Measurements from ENCODE around the gene ACE.
A peak's percentile ranks its signal among the peaks of the same experiment; 100 is the strongest.
"Not testable (repeated sequence)": the region's sequence is repeated elsewhere in the genome, so short reads cannot be mapped to it uniquely, and the experiment has no call there.

ACE gene

DNA sequence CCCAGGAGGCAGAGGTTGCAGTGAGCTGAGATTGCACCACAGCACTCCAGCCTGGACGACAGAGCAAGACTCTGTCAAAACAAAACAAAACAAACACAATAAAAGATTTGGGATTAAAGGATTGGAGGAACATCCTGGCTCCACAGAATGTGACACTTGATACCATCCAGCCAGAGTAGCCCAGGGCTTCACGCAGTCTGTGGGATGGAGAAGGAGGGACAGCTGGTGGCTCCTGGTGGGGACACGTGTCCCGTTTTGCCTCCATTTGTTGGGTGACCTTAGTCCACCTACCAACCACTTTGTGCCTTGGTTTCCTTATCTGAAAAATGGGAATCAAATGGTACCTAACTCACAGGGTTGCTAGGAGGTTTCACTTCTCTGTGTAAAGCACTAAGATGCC lies 18.4 kb upstream of the ACE start:
- H3K4me3 ChIP-seq (replicated peaks; ENCODE audit: low read depth, low read length) = no peak overlapping the region
- no peak for DNase-seq (ENCODE audit: low read depth)
- TF ChIP-seq, protein P1, sequence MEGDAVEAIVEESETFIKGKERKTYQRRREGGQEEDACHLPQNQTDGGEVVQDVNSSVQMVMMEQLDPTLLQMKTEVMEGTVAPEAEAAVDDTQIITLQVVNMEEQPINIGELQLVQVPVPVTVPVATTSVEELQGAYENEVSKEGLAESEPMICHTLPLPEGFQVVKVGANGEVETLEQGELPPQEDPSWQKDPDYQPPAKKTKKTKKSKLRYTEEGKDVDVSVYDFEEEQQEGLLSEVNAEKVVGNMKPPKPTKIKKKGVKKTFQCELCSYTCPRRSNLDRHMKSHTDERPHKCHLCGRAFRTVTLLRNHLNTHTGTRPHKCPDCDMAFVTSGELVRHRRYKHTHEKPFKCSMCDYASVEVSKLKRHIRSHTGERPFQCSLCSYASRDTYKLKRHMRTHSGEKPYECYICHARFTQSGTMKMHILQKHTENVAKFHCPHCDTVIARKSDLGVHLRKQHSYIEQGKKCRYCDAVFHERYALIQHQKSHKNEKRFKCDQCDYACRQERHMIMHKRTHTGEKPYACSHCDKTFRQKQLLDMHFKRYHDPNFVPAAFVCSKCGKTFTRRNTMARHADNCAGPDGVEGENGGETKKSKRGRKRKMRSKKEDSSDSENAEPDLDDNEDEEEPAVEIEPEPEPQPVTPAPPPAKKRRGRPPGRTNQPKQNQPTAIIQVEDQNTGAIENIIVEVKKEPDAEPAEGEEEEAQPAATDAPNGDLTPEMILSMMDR (IDR thresholded peaks at IDR 0.05; ENCODE audit: low read length, missing control alignments) = no peak

DNA sequence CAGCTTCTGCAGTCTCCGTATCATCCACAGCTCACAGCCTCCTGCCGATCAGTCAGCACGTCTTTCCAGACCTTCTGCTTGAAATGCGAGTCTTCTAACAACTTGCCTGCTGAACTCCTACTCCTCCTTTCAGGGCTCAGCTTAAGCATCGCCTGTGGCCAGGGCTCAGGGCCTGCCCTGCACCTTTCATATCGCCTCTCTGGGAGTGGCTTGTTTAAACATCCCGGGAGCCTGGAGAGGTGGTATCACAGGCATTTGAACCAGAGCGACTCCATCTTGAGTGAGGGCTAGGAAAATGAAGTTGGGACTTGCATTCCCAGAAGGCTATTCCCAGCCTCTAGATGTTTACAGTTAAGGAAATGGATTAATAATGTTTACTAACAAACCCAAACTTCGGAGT lies 16.8 kb upstream of the ACE start:
- DNase-seq (ENCODE audit: low read depth) = no peak
- no peak overlapping the region for H3K4me3 ChIP-seq (replicated peaks; ENCODE audit: low read depth, low read length)
- TF ChIP-seq, protein P1 (IDR thresholded peaks at IDR 0.05; ENCODE audit: low read length, missing control alignments) = no peak

DNA sequence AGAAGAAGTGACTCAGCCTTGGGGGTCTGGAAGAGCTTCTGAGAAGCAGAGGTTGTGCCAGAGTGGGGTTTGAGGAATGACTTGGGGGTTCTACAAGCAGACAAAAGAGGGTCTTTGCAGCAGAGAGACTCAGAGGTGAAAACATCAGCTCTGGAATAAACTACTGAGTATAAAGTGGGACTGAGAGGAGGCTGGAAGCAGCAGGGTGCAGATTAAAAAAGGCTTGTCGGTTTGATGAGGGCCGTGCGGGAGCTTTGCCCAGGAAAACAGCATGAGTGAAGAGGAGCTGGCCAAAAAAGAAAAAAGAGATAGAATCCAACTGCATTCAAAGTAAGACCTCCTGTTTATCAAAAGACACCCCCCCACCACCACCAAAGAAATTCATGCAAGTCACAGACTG lies 13.1 kb upstream of the ACE start:
- DNase-seq (ENCODE audit: low read depth) = no peak
- TF ChIP-seq, protein P1 (IDR thresholded peaks at IDR 0.05; ENCODE audit: low read length, missing control alignments) = no peak
- H3K4me3 ChIP-seq (replicated peaks; ENCODE audit: low read depth, low read length) = no peak overlapping the region

DNA sequence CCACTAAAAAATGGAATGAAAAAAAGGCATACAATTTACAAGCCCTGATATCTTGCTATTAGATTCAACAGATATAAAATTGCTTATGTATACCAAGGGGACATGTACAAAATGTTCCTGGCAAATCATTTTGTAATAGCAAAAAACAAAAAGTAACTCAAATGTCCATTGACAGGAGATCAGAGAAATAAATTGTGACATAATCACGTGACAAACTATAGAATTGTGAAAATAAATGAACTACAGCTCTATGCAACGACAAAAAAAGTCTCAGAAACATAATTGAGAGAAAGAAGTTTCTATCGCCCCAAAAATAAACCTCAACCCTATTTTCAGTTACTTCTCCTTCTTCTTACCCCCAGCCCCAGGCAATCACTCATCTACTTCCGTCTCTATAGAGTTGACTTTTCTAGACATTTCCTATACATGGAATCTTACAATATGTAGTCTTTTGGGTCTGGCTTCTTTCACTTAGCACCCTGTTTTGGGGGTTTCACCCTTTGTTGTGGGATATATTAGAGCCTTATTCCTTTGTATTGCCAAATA lies 12.1 kb upstream of the ACE start:
- no peak for DNase-seq (ENCODE audit: low read depth)
- no peak overlapping the region for H3K4me3 ChIP-seq (replicated peaks; ENCODE audit: low read depth, low read length)
- TF ChIP-seq, protein P1 (IDR thresholded peaks at IDR 0.05; ENCODE audit: low read length, missing control alignments) = no peak

DNA sequence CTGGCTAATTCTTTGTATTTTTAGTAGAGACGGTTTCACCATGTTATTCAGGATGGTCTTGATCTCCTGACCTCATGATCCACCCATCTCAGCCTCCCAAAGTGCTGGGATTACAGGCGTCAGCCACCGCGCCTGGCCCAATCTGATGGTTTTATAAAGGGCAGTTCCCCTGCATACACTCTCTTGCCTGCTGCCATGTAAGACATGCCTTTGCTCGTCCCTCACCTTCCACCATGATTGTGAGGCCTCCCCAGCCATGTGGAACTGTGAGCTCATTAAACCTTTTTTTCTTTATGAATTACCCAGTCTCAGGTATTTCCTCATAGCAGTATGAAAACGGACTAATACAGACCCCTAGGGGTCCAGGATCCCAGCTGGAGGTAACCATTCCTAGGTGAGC lies 8.8 kb upstream of the ACE start:
- not testable (repeated sequence) for DNase-seq (ENCODE audit: low read depth); H3K4me3 ChIP-seq (replicated peaks; ENCODE audit: low read depth, low read length)

DNA sequence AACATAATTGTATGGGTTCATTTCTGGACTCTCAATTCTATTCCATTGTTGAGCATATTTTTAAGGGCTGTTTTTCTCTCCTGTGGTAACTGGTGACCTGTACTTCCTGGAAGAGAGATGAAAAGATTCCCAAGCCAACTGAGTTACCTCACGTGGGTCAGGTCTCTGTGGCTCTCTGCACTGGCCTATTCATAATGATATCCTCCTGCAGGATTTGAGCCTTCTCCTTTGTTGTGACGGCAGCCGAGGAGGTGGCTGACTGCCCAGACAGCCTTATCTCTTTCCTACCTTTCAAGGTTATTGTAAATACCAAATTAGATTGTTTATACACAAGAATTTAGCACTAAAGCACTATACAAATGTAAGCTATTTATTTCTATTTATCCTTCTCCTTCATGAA lies 2.7 kb upstream of the ACE start:
- DNase-seq (ENCODE audit: low read depth) = peak; percentile 52
- no peak overlapping the region for H3K4me3 ChIP-seq (replicated peaks; ENCODE audit: low read depth, low read length)
- TF ChIP-seq, protein P1 (IDR thresholded peaks at IDR 0.05; ENCODE audit: low read length, missing control alignments) = no peak

DNA sequence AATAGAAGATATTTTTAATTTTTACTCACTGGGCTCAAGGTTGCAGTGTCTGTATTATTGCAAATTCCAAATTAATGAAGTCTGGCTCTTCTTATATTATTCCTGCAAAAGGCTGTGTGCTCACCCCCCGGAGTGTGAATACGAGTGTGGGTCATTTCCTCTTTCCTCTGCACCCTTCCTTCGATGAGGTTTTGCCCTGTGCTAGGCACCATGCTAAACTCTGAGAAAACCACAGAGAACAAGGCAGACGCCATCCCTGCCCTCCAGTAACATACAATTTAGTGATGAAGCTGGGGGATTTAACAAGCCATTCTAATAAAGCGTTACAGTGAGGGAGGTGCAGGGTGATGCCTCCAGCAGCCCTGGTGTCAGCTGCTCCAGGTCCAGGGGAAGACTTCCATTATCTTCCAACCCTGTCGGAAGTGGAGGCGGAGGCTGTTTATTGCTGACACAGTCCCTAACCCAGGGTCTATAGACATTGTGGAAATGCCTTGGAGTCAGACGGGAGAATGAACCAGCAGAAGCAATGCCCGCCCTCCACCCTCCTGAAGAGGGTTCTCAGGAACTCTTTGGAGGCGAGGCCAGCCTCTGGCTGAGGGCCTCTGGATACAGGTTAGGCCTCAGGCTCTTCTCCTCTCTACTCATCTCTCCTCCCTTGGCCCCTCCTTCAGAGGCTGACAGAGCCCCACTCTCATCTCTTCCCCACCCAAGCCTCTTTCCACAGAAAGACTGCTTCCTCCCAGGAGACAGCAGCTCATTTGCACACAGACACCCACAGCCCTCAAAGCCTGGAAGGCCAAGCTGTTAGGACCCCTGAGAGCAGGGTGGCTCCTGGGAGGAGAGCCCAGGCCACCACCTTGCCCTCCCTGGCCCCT lies 2.0 kb upstream of the ACE start:
- no peak for DNase-seq (ENCODE audit: low read depth)
- H3K4me3 ChIP-seq (replicated peaks; ENCODE audit: low read depth, low read length) = no peak overlapping the region

More for the DNA sequence above, 2.0 kb upstream of the ACE start:
- TF ChIP-seq, protein P1 (IDR thresholded peaks at IDR 0.05; ENCODE audit: low read length, missing control alignments) = no peak

All from fibroblast of pulmonary artery (primary cell).